WTC11 (cell line): Measurements from ENCODE around the gene AURKAIP1.

Source experiments
- ATF2 ChIP-seq: sonication (generic); formaldehyde crosslinking; IDR thresholded peaks from 2 replicates; pipeline ENCODE4 v1.8.1; 2022; ENCODE audit warnings: low read depth, missing genetic modification reagents, borderline replicate concordance
- ELF4 ChIP-seq: sonication (generic); formaldehyde crosslinking; IDR thresholded peaks from 2 replicates; pipeline ENCODE4 v1.8.1; 2022; ENCODE audit warnings: low read depth, mild to moderate bottlenecking, moderate library complexity, missing genetic modification reagents
- ESRRA ChIP-seq: sonication (generic); formaldehyde crosslinking; IDR thresholded peaks from 2 replicates; pipeline ENCODE4 v1.8.1; 2022; ENCODE audit warnings: mild to moderate bottlenecking, missing genetic modification reagents, borderline replicate concordance
- USF2 ChIP-seq: sonication (generic); formaldehyde crosslinking; IDR thresholded peaks from 2 replicates; pipeline ENCODE4 v1.8.1; 2023; ENCODE audit warnings: mild to moderate bottlenecking, missing genetic modification reagents, moderate library complexity
- ZNF138 ChIP-seq: sonication (generic); formaldehyde crosslinking; conservative IDR thresholded peaks from 2 replicates; pipeline ENCODE4 v1.8.1; 2022; ENCODE audit warnings: mild to moderate bottlenecking, moderate library complexity, missing genetic modification reagents
- TF ChIP-seq, protein P1 (sequence below): sonication (generic); formaldehyde crosslinking; IDR thresholded peaks from 2 replicates; pipeline ENCODE4 v1.8.1; 2023; ENCODE audit warnings: mild to moderate bottlenecking, missing genetic modification reagents, borderline replicate concordance
- TF ChIP-seq, protein P2 (sequence below): fragments of 200-600 bp; IDR thresholded peaks from 2 replicates; pipeline ENCODE4 v1.8.0; 2022; ENCODE audit warnings: antibody characterized with exemption
- TF ChIP-seq, protein P3 (sequence below): sonication (generic); formaldehyde crosslinking; IDR thresholded peaks from 2 replicates; pipeline ENCODE4 v1.8.0; 2023; ENCODE audit warnings: missing genetic modification reagents
- TF ChIP-seq, protein P4 (sequence below): sonication (generic); formaldehyde crosslinking; IDR thresholded peaks from 2 replicates; pipeline ENCODE4 v1.8.0; 2022; ENCODE audit warnings: mild to moderate bottlenecking, missing genetic modification reagents

- no peak for TF ChIP-seq ELF4 (CRISPR knock-in tag)
- TF ChIP-seq ZNF138 (CRISPR knock-in tag), result no peak
- no peak for TF ChIP-seq USF2 (CRISPR knock-in tag)
- no peak for TF ChIP-seq ESRRA (CRISPR knock-in tag)
- TF ChIP-seq, protein P1, sequence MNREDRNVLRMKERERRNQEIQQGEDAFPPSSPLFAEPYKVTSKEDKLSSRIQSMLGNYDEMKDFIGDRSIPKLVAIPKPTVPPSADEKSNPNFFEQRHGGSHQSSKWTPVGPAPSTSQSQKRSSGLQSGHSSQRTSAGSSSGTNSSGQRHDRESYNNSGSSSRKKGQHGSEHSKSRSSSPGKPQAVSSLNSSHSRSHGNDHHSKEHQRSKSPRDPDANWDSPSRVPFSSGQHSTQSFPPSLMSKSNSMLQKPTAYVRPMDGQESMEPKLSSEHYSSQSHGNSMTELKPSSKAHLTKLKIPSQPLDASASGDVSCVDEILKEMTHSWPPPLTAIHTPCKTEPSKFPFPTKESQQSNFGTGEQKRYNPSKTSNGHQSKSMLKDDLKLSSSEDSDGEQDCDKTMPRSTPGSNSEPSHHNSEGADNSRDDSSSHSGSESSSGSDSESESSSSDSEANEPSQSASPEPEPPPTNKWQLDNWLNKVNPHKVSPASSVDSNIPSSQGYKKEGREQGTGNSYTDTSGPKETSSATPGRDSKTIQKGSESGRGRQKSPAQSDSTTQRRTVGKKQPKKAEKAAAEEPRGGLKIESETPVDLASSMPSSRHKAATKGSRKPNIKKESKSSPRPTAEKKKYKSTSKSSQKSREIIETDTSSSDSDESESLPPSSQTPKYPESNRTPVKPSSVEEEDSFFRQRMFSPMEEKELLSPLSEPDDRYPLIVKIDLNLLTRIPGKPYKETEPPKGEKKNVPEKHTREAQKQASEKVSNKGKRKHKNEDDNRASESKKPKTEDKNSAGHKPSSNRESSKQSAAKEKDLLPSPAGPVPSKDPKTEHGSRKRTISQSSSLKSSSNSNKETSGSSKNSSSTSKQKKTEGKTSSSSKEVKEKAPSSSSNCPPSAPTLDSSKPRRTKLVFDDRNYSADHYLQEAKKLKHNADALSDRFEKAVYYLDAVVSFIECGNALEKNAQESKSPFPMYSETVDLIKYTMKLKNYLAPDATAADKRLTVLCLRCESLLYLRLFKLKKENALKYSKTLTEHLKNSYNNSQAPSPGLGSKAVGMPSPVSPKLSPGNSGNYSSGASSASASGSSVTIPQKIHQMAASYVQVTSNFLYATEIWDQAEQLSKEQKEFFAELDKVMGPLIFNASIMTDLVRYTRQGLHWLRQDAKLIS (CRISPR knock-in tag), result no peak
- TF ChIP-seq, protein P2, sequence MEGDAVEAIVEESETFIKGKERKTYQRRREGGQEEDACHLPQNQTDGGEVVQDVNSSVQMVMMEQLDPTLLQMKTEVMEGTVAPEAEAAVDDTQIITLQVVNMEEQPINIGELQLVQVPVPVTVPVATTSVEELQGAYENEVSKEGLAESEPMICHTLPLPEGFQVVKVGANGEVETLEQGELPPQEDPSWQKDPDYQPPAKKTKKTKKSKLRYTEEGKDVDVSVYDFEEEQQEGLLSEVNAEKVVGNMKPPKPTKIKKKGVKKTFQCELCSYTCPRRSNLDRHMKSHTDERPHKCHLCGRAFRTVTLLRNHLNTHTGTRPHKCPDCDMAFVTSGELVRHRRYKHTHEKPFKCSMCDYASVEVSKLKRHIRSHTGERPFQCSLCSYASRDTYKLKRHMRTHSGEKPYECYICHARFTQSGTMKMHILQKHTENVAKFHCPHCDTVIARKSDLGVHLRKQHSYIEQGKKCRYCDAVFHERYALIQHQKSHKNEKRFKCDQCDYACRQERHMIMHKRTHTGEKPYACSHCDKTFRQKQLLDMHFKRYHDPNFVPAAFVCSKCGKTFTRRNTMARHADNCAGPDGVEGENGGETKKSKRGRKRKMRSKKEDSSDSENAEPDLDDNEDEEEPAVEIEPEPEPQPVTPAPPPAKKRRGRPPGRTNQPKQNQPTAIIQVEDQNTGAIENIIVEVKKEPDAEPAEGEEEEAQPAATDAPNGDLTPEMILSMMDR, result no peak
- TF ChIP-seq, protein P3, sequence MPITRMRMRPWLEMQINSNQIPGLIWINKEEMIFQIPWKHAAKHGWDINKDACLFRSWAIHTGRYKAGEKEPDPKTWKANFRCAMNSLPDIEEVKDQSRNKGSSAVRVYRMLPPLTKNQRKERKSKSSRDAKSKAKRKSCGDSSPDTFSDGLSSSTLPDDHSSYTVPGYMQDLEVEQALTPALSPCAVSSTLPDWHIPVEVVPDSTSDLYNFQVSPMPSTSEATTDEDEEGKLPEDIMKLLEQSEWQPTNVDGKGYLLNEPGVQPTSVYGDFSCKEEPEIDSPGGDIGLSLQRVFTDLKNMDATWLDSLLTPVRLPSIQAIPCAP, result no peak
- TF ChIP-seq, protein P4, sequence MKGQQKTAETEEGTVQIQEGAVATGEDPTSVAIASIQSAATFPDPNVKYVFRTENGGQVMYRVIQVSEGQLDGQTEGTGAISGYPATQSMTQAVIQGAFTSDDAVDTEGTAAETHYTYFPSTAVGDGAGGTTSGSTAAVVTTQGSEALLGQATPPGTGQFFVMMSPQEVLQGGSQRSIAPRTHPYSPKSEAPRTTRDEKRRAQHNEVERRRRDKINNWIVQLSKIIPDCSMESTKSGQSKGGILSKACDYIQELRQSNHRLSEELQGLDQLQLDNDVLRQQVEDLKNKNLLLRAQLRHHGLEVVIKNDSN (CRISPR knock-in tag), result no peak
- no peak for TF ChIP-seq ATF2 (CRISPR knock-in tag)
Measured at GRCh38 chr1:1423245-1423597, 48.2 kb upstream of the AURKAIP1 start.
